Activated CD4-positive, alpha-beta T cell treated with anti-CD3 and anti-CD28 coated beads for 36 hours (primary cell): ENCODE results near the gene SNX14. TPM values are rescaled to one million over a fixed set of nuclear protein-coding genes. Genes with fewer than 3 reads are reported as not detected.
"Not testable (repeated sequence)": the region's sequence is repeated elsewhere in the genome, so short reads cannot be mapped to it uniquely, and the experiment has no call there.

ENCODE experiments used
- ATAC-seq: fragments of 200-7000 bp; cut with Tn5 transposase; one replicate; pipeline ENCODE4 v1.10.0; 2021; ENCODE audit warnings: mild to moderate bottlenecking, moderate library complexity
- CTCF ChIA-PET: fragments of 350-600 bp; sonication (Branson Sonifier 250); formaldehyde crosslinking; loops from one replicate; lab custom pipeline; 2021; ENCODE audit warnings: antibody characterized with exemption; lab: Charles Lee
- POLR2A ChIA-PET: fragments of 350-600 bp; sonication (Branson Sonifier 250); formaldehyde crosslinking; loops from one replicate; lab custom pipeline; 2021; ENCODE audit warnings: antibody characterized with exemption, inconsistent platforms; lab: Charles Lee
- DNase-seq: peaks from one replicate; pipeline ENCODE4 v3.0.0-alpha.2; 2020
- H3K27ac Mint-ChIP-seq: one replicate; pipeline ENCODE4 v1.8.0; 2021; ENCODE audit warnings: mixed read lengths
- H3K27me3 Mint-ChIP-seq: one replicate; pipeline ENCODE4 v1.8.0; 2021; ENCODE audit warnings: mixed read lengths
- H3K36me3 Mint-ChIP-seq: one replicate; pipeline ENCODE4 v1.8.0; 2021; ENCODE audit warnings: low read depth, mixed read lengths
- H3K4me1 Mint-ChIP-seq: one replicate; pipeline ENCODE4 v1.8.0; 2021; ENCODE audit warnings: mixed read lengths
- H3K4me3 Mint-ChIP-seq: one replicate; pipeline ENCODE4 v1.8.0; 2021; ENCODE audit warnings: mild to moderate bottlenecking, moderate library complexity, mixed read lengths
- H3K9me3 Mint-ChIP-seq: one replicate; pipeline ENCODE4 v1.8.0; 2021; ENCODE audit warnings: low read depth, mixed read lengths
- intact Hi-C, 2 experiments: fragments of 100-400 bp; cut with DNase I in 1 of 2; cut with micrococcal nuclease in 1 of 2; formaldehyde crosslinking; loops; one replicate each; pipeline versions ENCODE4 v1.14.2 to v1.15.1; 2022 to 2024; cut with DNase I, micrococcal nuclease
- total RNA-seq, 2 experiments: library from RNA; stranded (reverse); gene quantifications; one replicate each; pipeline ENCODE4 v1.2.3, GENCODE V29; 2021

SNX14 gene
- total RNA-seq, 2 experiments from 2014 or later: 38.4 to 54.7 TPM

GRCh38 chr6:85585741-85586140 is 7.9 kb downstream of the SNX14 start:
- Mint-ChIP-seq H3K36me3 (peaks cover 54% of the 10 kb centered on the region), H3K9me3 (peaks cover 25% of the 10 kb centered on the region), H3K27ac (no peak overlapping the region), H3K4me3 (no peak overlapping the region), H3K27me3 (no peaks in the 10 kb centered on the region), H3K4me1 (peaks cover 27% of the 10 kb centered on the region)
- ATAC-seq (no peak), DNase-seq (no peak)
- ChIA-PET CTCF (no interaction called here), POLR2A (no interaction called here)
- intact Hi-C loops: no loop called here

GRCh38 chr6:85582832-85583231 is 10.8 kb downstream of the SNX14 start:
- POLR2A ChIA-PET, intact Hi-C loops, CTCF ChIA-PET, H3K4me3 Mint-ChIP-seq, H3K27ac Mint-ChIP-seq, H3K27me3 Mint-ChIP-seq, DNase-seq, ATAC-seq: not testable (repeated sequence)
- Mint-ChIP-seq H3K36me3 (peaks cover 46% of the 10 kb centered on the region), H3K4me1 (peaks cover 24% of the 10 kb centered on the region), H3K9me3 (peaks cover 25% of the 10 kb centered on the region)

GRCh38 chr6:85581572-85581971 is 12.1 kb downstream of the SNX14 start:
- intact Hi-C loops: no loop called here
- ATAC-seq (no peak), DNase-seq (no peak)
- H3K27ac Mint-ChIP-seq: no peak overlapping the region
- ChIA-PET CTCF (interaction anchor here (1.0 kb wide), 1 partner anchor 12 kb away, joined by 3 read pairs; the partner anchor contains the start of gene SNX14), POLR2A (no interaction called here)
- H3K36me3 Mint-ChIP-seq: peaks cover 46% of the 10 kb centered on the region
- H3K4me1 Mint-ChIP-seq: peaks cover 21% of the 10 kb centered on the region
- peaks cover 25% of the 10 kb centered on the region for H3K9me3 Mint-ChIP-seq
- H3K27me3 Mint-ChIP-seq: no peaks in the 10 kb centered on the region
- no peak overlapping the region for H3K4me3 Mint-ChIP-seq

GRCh38 chr6:85580878-85581267 is 12.8 kb downstream of the SNX14 start:
- peaks cover 41% of the 10 kb centered on the region for H3K36me3 Mint-ChIP-seq
- peaks cover 18% of the 10 kb centered on the region for H3K4me1 Mint-ChIP-seq
- peak; percentile 42 for ATAC-seq
- CTCF ChIA-PET: interaction anchor here (1.0 kb wide), 1 partner anchor 13 kb away, joined by 3 read pairs; the partner anchor contains the start of gene SNX14
- H3K4me3 Mint-ChIP-seq: no peak overlapping the region
- DNase-seq: peak; percentile 18
- POLR2A ChIA-PET: no interaction called here
- H3K27ac Mint-ChIP-seq: no peak overlapping the region
- intact Hi-C loops: no loop called here
- no peaks in the 10 kb centered on the region for H3K27me3 Mint-ChIP-seq
- peaks cover 24% of the 10 kb centered on the region for H3K9me3 Mint-ChIP-seq

- H3K36me3 Mint-ChIP-seq: peaks cover 39% of the 10 kb centered on the region
- no peak overlapping the region for H3K4me3 Mint-ChIP-seq
- no peak overlapping the region for H3K27ac Mint-ChIP-seq
- ChIA-PET CTCF (interaction anchor here (1.0 kb wide), 1 partner anchor 13 kb away, joined by 3 read pairs; the partner anchor contains the start of gene SNX14), POLR2A (no interaction called here)
- ATAC-seq (no peak), DNase-seq (no peak)
- no peaks in the 10 kb centered on the region for H3K27me3 Mint-ChIP-seq
- peaks cover 20% of the 10 kb centered on the region for H3K9me3 Mint-ChIP-seq
- intact Hi-C loops: no loop called here
- peaks cover 21% of the 10 kb centered on the region for H3K4me1 Mint-ChIP-seq
These were observed 13.4 kb downstream of the SNX14 start for GRCh38 chr6:85580118-85580877.

GRCh38 chr6:85579581-85579980 is 14.1 kb downstream of the SNX14 start:
- CTCF ChIA-PET: no interaction called here

GRCh38 chr6:85576476-85576875 is 17.2 kb downstream of the SNX14 start:
- H3K27me3 Mint-ChIP-seq: no peaks in the 10 kb centered on the region
- ChIA-PET POLR2A (no interaction called here), CTCF (interaction anchor here (0.6 kb wide), 1 partner anchor 232 kb away, joined by 4 read pairs; no protein-coding TSS in a partner anchor)
- no peak overlapping the region for H3K4me3 Mint-ChIP-seq
- no peak overlapping the region for H3K27ac Mint-ChIP-seq
- intact Hi-C loops: no loop called here
- H3K9me3 Mint-ChIP-seq: no peaks in the 10 kb centered on the region
- no peak for ATAC-seq
- H3K36me3 Mint-ChIP-seq: peaks cover 17% of the 10 kb centered on the region
- peaks cover 21% of the 10 kb centered on the region for H3K4me1 Mint-ChIP-seq
- no peak for DNase-seq

More at GRCh38 chr6:85579581-85579980, 14.1 kb downstream of the SNX14 start:
- ATAC-seq: no peak
- peaks cover 19% of the 10 kb centered on the region for H3K9me3 Mint-ChIP-seq
- no peaks in the 10 kb centered on the region for H3K27me3 Mint-ChIP-seq
- H3K27ac Mint-ChIP-seq: no peak overlapping the region
- POLR2A ChIA-PET: no interaction called here
- no peak overlapping the region for H3K4me3 Mint-ChIP-seq
- H3K36me3 Mint-ChIP-seq: peaks cover 31% of the 10 kb centered on the region
- H3K4me1 Mint-ChIP-seq: peaks cover 23% of the 10 kb centered on the region
- intact Hi-C loops: no loop called here
- DNase-seq: no peak

- DNase-seq: no peak
- intact Hi-C loops: no loop called here
- peaks cover 9% of the 10 kb centered on the region for H3K4me1 Mint-ChIP-seq
- H3K4me3 Mint-ChIP-seq: no peak overlapping the region
- no peaks in the 10 kb centered on the region for H3K27me3 Mint-ChIP-seq
- CTCF ChIA-PET: no interaction called here
- no peak for ATAC-seq
- H3K27ac Mint-ChIP-seq: no peak overlapping the region
- no peaks in the 10 kb centered on the region for H3K9me3 Mint-ChIP-seq
- peaks cover 16% of the 10 kb centered on the region for H3K36me3 Mint-ChIP-seq
- POLR2A ChIA-PET: no interaction called here
These were observed 18.6 kb downstream of the SNX14 start for GRCh38 chr6:85574932-85575598.

GRCh38 chr6:85569323-85569722 is 24.3 kb downstream of the SNX14 start:
- no peak overlapping the region for H3K4me3 Mint-ChIP-seq
- ChIA-PET CTCF (interaction anchor here (0.7 kb wide), 1 partner anchor 33 kb away, joined by 3 read pairs; no protein-coding TSS in a partner anchor), POLR2A (no interaction called here)
- no peak for DNase-seq
- intact Hi-C loops: no loop called here
- H3K4me1 Mint-ChIP-seq: peaks cover 9% of the 10 kb centered on the region
- peaks cover under 1% of the 10 kb centered on the region for H3K9me3 Mint-ChIP-seq
- H3K36me3 Mint-ChIP-seq: peaks cover 44% of the 10 kb centered on the region
- H3K27ac Mint-ChIP-seq: no peak overlapping the region
- no peaks in the 10 kb centered on the region for H3K27me3 Mint-ChIP-seq
- ATAC-seq: no peak

GRCh38 chr6:85568411-85568810 is 25.2 kb downstream of the SNX14 start:
- CTCF ChIA-PET: no interaction called here
- no peak for ATAC-seq
- Mint-ChIP-seq H3K9me3 (peaks cover 1% of the 10 kb centered on the region), H3K4me1 (peaks cover 9% of the 10 kb centered on the region), H3K4me3 (no peak overlapping the region), H3K27me3 (no peaks in the 10 kb centered on the region), H3K27ac (no peak overlapping the region), H3K36me3 (peaks cover 46% of the 10 kb centered on the region)
- POLR2A ChIA-PET: no interaction called here
- DNase-seq: no peak
- intact Hi-C loops: no loop called here

- ATAC-seq (no peak), DNase-seq (no peak)
- ChIA-PET CTCF (interaction anchor here (0.5 to 1.0 kb wide), 4 partner anchors 28 to 211 kb away, joined by 3 to 4 read pairs (median 3); no protein-coding TSS in a partner anchor), POLR2A (no interaction called here)
- Mint-ChIP-seq H3K4me3 (no peak overlapping the region), H3K27me3 (no peaks in the 10 kb centered on the region), H3K4me1 (peaks cover 9% of the 10 kb centered on the region), H3K27ac (no peak overlapping the region), H3K36me3 (peaks cover 37% of the 10 kb centered on the region), H3K9me3 (peaks cover 1% of the 10 kb centered on the region)
- intact Hi-C loops: no loop called here
These were observed 27.9 kb downstream of the SNX14 start for GRCh38 chr6:85565736-85566135.
